Measurements from ENCODE around the gene EFHC1. TPM values are rescaled to one million over a fixed set of nuclear protein-coding genes. Genes with fewer than 3 reads are reported as not detected.

EFHC1 gene
- total and polyA plus RNA-seq, 4 donors: 15.7 to 81.7 (median 35.5) TPM

GRCh38 chr6:52515219-52515960 is 95.2 kb downstream of the EFHC1 start:
- Histone ChIP-seq H3K9me3 (ENCODE audit: control insufficient read depth in 4 of 4, insufficient read depth in 3 of 4, low read length in 3 of 4) (no peaks in the 10 kb centered on the region), H3K27me3 (ENCODE audit: control insufficient read depth in 3 of 3, insufficient read depth in 3 of 3, low read length in 2 of 3) (no peaks in the 10 kb centered on the region), H3K4me1 (ENCODE audit: control insufficient read depth in 5 of 5, insufficient read depth in 5 of 5, low read length in 5 of 5) (peaks cover 0 to 20% (median 9%) of the 10 kb centered on the region in 5 donors), H3K4me3 (no peak overlapping the region), H3K36me3 (ENCODE audit: control insufficient read depth in 4 of 4, insufficient read depth in 4 of 4, low read length in 4 of 4) (peaks cover 16 to 21% (median 17%) of the 10 kb centered on the region in 4 donors), H3K27ac (ENCODE audit: low read depth in 1 of 2, low read length in 1 of 2) (no peak overlapping the region), H3K9ac (ENCODE audit: insufficient read depth in 1 of 2, low read length in 2 of 2) (no peak overlapping the region)
- 57 to 86% methylated on average over 2 of the region's 2 CpGs for WGBS, 2 donors
- ATAC-seq (ENCODE audit: insufficient read depth, low FRiP score) (no peak), DNase-seq (no peak)
- no peak for TF ChIP-seq CTCF (IDR thresholded peaks at IDR 0.05; ENCODE audit: control extremely low read depth, extremely low read depth)

- 90 to 100% methylated on average over 1 of the region's 1 CpG for WGBS, 2 donors
- Histone ChIP-seq H3K9me3 (ENCODE audit: control insufficient read depth in 4 of 4, insufficient read depth in 3 of 4, low read length in 3 of 4) (no peaks in the 10 kb centered on the region), H3K4me3 (no peak overlapping the region), H3K9ac (ENCODE audit: insufficient read depth in 1 of 2, low read length in 2 of 2) (no peak overlapping the region), H3K4me1 (ENCODE audit: control insufficient read depth in 5 of 5, insufficient read depth in 5 of 5, low read length in 5 of 5) (peaks cover 0 to 18% (median 9%) of the 10 kb centered on the region in 5 donors), H3K27ac (ENCODE audit: low read depth in 1 of 2, low read length in 1 of 2) (no peak overlapping the region), H3K36me3 (ENCODE audit: control insufficient read depth in 4 of 4, insufficient read depth in 4 of 4, low read length in 4 of 4) (peaks cover 16 to 18% (median 17%) of the 10 kb centered on the region in 4 donors), H3K27me3 (ENCODE audit: control insufficient read depth in 3 of 3, insufficient read depth in 3 of 3, low read length in 2 of 3) (no peaks in the 10 kb centered on the region)
- DNase-seq (peak in 2 of 3 donors; percentile 26 to 35), ATAC-seq (ENCODE audit: insufficient read depth, low FRiP score) (no peak)
- no peak for TF ChIP-seq CTCF (IDR thresholded peaks at IDR 0.05; ENCODE audit: control extremely low read depth, extremely low read depth)
Measured at GRCh38 chr6:52516269-52516668, 96.1 kb downstream of the EFHC1 start.

- 96 to 97% methylated on average over 3 of the region's 3 CpGs for WGBS, 2 donors
- Histone ChIP-seq H3K27ac (ENCODE audit: low read depth in 1 of 2, low read length in 1 of 2) (no peak overlapping the region), H3K9ac (ENCODE audit: insufficient read depth in 1 of 2, low read length in 2 of 2) (no peak overlapping the region), H3K4me3 (no peak overlapping the region), H3K27me3 (ENCODE audit: control insufficient read depth in 3 of 3, insufficient read depth in 3 of 3, low read length in 2 of 3) (no peaks in the 10 kb centered on the region), H3K36me3 (ENCODE audit: control insufficient read depth in 4 of 4, insufficient read depth in 4 of 4, low read length in 4 of 4) (peaks cover 11 to 18% (median 17%) of the 10 kb centered on the region in 4 donors), H3K4me1 (ENCODE audit: control insufficient read depth in 5 of 5, insufficient read depth in 5 of 5, low read length in 5 of 5) (peaks cover 0 to 18% (median 10%) of the 10 kb centered on the region in 5 donors), H3K9me3 (ENCODE audit: control insufficient read depth in 4 of 4, insufficient read depth in 3 of 4, low read length in 3 of 4) (no peaks in the 10 kb centered on the region)
- ATAC-seq (ENCODE audit: insufficient read depth, low FRiP score) (no peak), DNase-seq (no peak)
- no peak for TF ChIP-seq CTCF (IDR thresholded peaks at IDR 0.05; ENCODE audit: control extremely low read depth, extremely low read depth)
Measured at GRCh38 chr6:52516943-52517342, 96.8 kb downstream of the EFHC1 start.

Measured in lung (tissue), 12 donors.